GM19328 (cell line): ENCODE data around the gene CEP170B.

Experiments
- ATAC-seq: cut with Tn5 transposase; IDR thresholded peaks from one replicate; pipeline ENCODE4 v1.9.1; 2021; ENCODE audit warnings: mild to moderate bottlenecking, moderate library complexity; ENCODE audit not compliant: unreplicated experiment

The CEP170B gene

GRCh38 chr14:104929268-104930230, 64.5 kb downstream of the CEP170B start:
- no peak for ATAC-seq

- no peak for ATAC-seq
Measured at GRCh38 chr14:104930526-104931303, 65.6 kb downstream of the CEP170B start.

- no peak for ATAC-seq
Measured at GRCh38 chr14:104931304-104931770, 66.3 kb downstream of the CEP170B start.

DNA sequence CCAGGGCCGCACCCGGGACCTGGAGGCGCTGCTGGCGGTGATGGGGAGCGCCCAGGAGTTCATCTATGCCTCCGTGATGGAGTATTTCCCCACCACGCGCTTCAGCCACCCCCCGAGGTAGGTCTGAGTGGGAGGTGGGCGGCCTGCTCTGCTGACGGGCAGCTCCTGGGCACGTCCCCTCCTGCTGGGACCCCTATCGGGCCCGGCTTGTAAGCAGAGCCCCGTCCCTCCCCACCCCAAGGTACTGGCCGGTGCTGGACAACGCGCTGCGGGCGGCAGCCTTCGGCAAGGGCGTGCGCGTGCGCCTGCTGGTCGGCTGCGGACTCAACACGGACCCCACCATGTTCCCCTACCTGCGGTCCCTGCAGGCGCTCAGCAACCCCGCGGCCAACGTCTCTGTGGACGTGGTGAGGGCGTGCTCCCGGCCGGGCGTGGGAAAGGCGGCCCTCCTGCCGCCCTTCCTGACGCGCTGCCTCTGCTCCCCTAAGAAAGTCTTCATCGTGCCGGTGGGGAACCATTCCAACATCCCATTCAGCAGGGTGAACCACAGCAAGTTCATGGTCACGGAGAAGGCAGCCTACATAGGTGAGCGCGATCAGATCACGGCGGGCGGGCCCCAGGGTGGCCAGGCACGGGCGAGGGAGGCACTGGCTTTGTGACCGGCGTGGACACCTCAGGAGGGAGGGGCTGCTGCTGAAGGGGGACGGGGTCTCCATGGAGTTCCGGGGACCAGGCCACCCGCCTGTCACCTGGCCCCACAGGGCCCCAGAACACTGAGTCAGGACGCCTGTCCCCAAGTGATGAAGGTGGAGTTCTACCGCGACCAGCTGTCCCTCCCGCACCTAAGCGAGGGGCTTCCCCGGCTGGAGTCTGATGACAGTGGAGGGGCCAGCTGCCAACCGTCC, 67.0 kb downstream of the CEP170B start:
- ATAC-seq = no peak

- ATAC-seq = no peak
Measured at GRCh38 chr14:104932676-104933631, 67.9 kb downstream of the CEP170B start.

- ATAC-seq = no peak
Measured at GRCh38 chr14:104933746-104934733, 69.0 kb downstream of the CEP170B start.

DNA sequence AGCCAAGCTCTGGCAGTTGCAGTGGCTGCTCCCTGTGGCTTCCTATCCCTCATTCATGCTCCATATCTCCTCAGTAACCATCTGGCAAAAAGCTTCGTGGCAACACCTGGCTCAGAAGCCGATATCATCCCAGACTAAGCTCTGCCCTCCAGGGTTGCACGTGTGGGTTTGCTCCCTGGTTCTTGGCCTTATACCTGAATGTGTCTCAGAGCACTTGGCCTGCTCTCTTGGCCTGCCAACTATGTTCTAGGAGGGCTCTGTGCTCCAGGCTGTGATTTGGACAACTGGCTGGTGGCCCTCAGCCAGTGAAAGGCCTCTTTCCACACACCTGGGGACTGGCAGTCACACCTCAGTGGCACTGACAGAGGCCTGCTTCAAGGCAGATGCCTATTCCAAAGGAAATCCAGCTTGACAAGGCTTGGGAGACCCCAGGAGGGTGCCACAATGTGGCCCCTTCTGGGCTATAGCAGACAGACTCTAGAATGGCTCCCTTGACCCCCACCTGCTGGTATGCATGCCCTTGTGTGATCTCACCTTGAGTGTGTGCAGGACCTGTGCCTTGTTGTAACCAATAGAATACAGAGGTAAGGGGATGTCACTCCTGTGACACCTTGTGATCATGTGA, 70.1 kb downstream of the CEP170B start:
- ATAC-seq = no peak

- no peak for ATAC-seq
Measured at GRCh38 chr14:104935955-104936354, 70.9 kb downstream of the CEP170B start.

GRCh38 chr14:104936361-104937155, 71.5 kb downstream of the CEP170B start:
- no peak for ATAC-seq

DNA sequence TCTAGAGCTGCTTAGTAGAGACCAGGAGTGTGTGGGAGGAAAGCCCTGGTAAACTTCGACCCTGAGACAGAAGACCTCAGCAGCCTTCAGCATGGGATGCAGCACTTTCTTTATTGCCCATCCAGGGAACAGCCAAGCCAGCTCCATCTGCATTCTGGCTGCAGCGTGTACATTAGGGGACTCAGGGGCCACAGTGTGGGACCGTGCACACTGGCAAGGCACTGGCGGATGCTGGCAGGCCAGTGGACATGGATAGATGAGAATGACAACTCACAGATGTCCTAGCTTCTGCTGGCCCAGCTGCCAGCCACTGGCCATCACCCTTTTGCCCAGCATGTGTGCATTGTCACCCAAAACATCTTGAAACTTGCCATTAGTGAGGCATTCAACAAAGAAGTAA, 72.1 kb downstream of the CEP170B start:
- no peak for ATAC-seq

- no peak for ATAC-seq
Measured at GRCh38 chr14:104937694-104938365, 72.8 kb downstream of the CEP170B start.

DNA sequence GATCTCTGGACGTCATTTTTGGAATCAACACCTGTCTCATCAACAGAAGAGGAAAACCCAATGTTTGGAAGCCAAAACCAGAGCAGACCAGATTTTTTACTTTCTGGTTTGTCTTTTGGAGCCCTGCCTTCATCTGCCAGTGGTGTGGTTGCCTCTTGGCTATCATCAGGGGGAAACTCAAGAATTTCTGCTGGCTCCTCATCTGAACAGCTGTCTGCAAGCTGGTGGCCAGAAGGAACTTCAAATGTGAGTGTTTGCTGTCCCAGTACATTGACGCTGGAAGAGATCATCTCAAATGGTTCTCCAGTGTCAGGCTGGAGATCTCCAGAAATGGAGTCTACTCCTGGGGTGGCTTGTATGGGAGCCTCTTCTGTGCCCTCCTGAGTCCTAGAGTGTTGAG, 73.4 kb downstream of the CEP170B start:
- no peak for ATAC-seq

GRCh38 chr14:104938960-104939359, 73.9 kb downstream of the CEP170B start:
- no peak for ATAC-seq

- ATAC-seq = no peak
Measured at GRCh38 chr14:104939666-104940410, 74.8 kb downstream of the CEP170B start.

DNA sequence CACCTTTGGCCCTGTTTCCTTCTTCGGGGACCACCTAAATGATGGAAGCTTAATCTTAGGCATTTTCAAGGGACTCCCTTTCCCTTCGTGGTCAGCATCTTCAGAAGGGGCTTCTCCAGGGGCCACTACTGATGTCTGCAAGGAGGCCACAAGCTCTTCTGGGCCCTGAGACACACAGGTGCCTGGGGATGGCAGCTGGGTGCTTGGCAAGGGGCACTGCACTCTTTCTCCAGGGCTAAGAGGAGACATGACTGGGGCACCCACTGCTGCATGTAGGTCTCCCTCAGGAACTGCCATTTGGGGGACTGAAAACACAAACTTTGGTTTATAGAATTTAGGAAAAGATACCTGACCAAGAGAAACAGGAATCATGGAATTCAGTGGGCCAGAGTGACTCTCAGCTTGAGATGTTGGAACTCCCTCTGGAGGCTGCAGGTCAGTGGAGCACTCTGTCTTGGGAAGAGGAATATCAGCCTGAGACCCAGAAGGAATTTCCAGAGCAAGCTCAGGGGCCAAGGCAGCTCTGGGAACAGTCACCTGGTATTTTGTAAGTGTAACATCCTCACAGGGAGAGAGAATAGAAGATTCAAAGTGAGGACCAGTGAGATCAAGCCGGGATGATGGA, 75.6 kb downstream of the CEP170B start:
- ATAC-seq = no peak
